A549 treated with CORT108297 at 1 μM for 4 hours (cell line): ENCODE measurements around the gene CERS3. TPM values are rescaled to one million over a fixed set of nuclear protein-coding genes. Genes with fewer than 3 reads are reported as not detected.

Experiments used
- total RNA-seq: library from RNA; stranded (reverse); fragments of 200-300 nt; extraction: Qiagen RNA extraction; gene quantifications from 5 replicates; pipeline ENCODE4 v1.2.3, GENCODE V29; 2022

CERS3 gene
- not detected in 5 replicates for total RNA-seq

GRCh38 chr15:100528833-100529428 lies at the start of gene CERS3:
Gene CERS3 (minus strand): TSS chr15:100528950. CDS start chr15:100501849, 27,101 bp downstream.

Other genes starting within 250 kb of the CERS3 start
- 0.09 to 0.28 TPM (median 0.17 TPM) in 5 replicates for gene ADAMTS17, start 187.0 kb downstream of the CERS3 start, total RNA-seq
- gene LINS1, start 73.2 kb upstream of the CERS3 start, total RNA-seq = 11.6 to 13.1 TPM (median 12.5 TPM) in 5 replicates
- gene ASB7, start 73.6 kb upstream of the CERS3 start, total RNA-seq = 9.9 to 13.4 TPM (median 11.6 TPM) in 5 replicates